Measurements from ENCODE around the gene TCF12.

TCF12 gene

GRCh38 chr15:57035664-57036063 lies 117.2 kb downstream of the TCF12 start:
- Histone ChIP-seq H3K4me3 (ENCODE audit: low read length, poor library complexity, severe bottlenecking) (no peak overlapping the region), H3F3A (ENCODE audit: low read depth) (no peaks in the 10 kb centered on the region), H3K4me2 (ENCODE audit: low read depth, low read length, poor library complexity, severe bottlenecking) (no peak overlapping the region), H3K9ac (ENCODE audit: low read depth, low read length, poor library complexity, severe bottlenecking) (no peak overlapping the region), H3K79me2 (ENCODE audit: insufficient read depth, low read length) (peaks cover 83% of the 10 kb centered on the region), H3K9me2 (replicated peaks; ENCODE audit: low read depth, low read length) (no peaks in the 10 kb centered on the region), H2AFZ (ENCODE audit: low read length) (no peak overlapping the region), H3K4me1 (ENCODE audit: insufficient read depth, low read length, poor library complexity, severe bottlenecking) (peaks cover 25% of the 10 kb centered on the region), H4K20me1 (ENCODE audit: insufficient read depth, low read length, poor library complexity, severe bottlenecking) (peaks cover 37% of the 10 kb centered on the region), H3K9me3 (ENCODE audit: insufficient read depth, low read depth, low read length) (no peaks in the 10 kb centered on the region), H3K36me3 (ENCODE audit: insufficient read depth, low read length) (no peaks in the 10 kb centered on the region), H3K27me3 (ENCODE audit: insufficient read depth, low read length, poor library complexity, severe bottlenecking) (no peaks in the 10 kb centered on the region)
- TF ChIP-seq, protein P1, sequence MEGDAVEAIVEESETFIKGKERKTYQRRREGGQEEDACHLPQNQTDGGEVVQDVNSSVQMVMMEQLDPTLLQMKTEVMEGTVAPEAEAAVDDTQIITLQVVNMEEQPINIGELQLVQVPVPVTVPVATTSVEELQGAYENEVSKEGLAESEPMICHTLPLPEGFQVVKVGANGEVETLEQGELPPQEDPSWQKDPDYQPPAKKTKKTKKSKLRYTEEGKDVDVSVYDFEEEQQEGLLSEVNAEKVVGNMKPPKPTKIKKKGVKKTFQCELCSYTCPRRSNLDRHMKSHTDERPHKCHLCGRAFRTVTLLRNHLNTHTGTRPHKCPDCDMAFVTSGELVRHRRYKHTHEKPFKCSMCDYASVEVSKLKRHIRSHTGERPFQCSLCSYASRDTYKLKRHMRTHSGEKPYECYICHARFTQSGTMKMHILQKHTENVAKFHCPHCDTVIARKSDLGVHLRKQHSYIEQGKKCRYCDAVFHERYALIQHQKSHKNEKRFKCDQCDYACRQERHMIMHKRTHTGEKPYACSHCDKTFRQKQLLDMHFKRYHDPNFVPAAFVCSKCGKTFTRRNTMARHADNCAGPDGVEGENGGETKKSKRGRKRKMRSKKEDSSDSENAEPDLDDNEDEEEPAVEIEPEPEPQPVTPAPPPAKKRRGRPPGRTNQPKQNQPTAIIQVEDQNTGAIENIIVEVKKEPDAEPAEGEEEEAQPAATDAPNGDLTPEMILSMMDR (conservative IDR thresholded peaks at IDR 0.05; ENCODE audit: low read length), result no peak
- no peak for TF ChIP-seq EZH2phosphoT487 (IDR thresholded peaks at IDR 0.05; ENCODE audit: borderline replicate concordance)

GRCh38 chr15:57036352-57036751 lies 117.9 kb downstream of the TCF12 start:
- Histone ChIP-seq H3K4me3 (ENCODE audit: low read length, poor library complexity, severe bottlenecking) (no peak overlapping the region), H3K27me3 (ENCODE audit: insufficient read depth, low read length, poor library complexity, severe bottlenecking) (no peaks in the 10 kb centered on the region), H3K4me1 (ENCODE audit: insufficient read depth, low read length, poor library complexity, severe bottlenecking) (peaks cover 19% of the 10 kb centered on the region), H4K20me1 (ENCODE audit: insufficient read depth, low read length, poor library complexity, severe bottlenecking) (peaks cover 30% of the 10 kb centered on the region), H2AFZ (ENCODE audit: low read length) (no peak overlapping the region), H3F3A (ENCODE audit: low read depth) (no peaks in the 10 kb centered on the region), H3K4me2 (ENCODE audit: low read depth, low read length, poor library complexity, severe bottlenecking) (no peak overlapping the region), H3K79me2 (ENCODE audit: insufficient read depth, low read length) (peaks cover 83% of the 10 kb centered on the region), H3K36me3 (ENCODE audit: insufficient read depth, low read length) (no peaks in the 10 kb centered on the region), H3K9ac (ENCODE audit: low read depth, low read length, poor library complexity, severe bottlenecking) (no peak overlapping the region), H3K9me2 (replicated peaks; ENCODE audit: low read depth, low read length) (no peaks in the 10 kb centered on the region), H3K9me3 (ENCODE audit: insufficient read depth, low read depth, low read length) (no peaks in the 10 kb centered on the region)
- TF ChIP-seq EZH2phosphoT487 (IDR thresholded peaks at IDR 0.05; ENCODE audit: borderline replicate concordance), result no peak
- TF ChIP-seq, protein P1 (conservative IDR thresholded peaks at IDR 0.05; ENCODE audit: low read length), result no peak

DNA sequence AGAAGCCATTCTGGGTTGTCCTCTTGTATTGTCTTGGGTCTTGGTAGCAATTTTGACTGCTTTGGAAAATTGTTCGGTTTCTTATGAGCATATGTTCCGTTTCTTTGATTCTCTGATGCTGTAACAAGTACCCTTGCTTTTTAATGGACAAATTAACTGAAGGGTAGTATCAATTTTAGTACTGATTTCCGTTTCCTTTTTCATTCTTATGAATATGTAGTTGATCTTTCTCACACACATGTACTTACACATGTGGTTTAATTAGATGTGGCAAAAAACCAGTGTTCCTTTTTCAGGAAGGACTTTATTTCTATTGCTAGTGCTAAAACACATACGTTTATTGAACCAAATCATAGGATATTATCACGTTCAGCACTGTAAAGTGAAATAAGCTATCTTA lies 119.1 kb downstream of the TCF12 start:
- Histone ChIP-seq H3K4me1 (ENCODE audit: insufficient read depth, low read length, poor library complexity, severe bottlenecking) (peaks cover 19% of the 10 kb centered on the region), H3K79me2 (ENCODE audit: insufficient read depth, low read length) (peaks cover 83% of the 10 kb centered on the region), H3K36me3 (ENCODE audit: insufficient read depth, low read length) (no peaks in the 10 kb centered on the region), H3K9me3 (ENCODE audit: insufficient read depth, low read depth, low read length) (no peaks in the 10 kb centered on the region), H4K20me1 (ENCODE audit: insufficient read depth, low read length, poor library complexity, severe bottlenecking) (peaks cover 23% of the 10 kb centered on the region), H3K4me3 (ENCODE audit: low read length, poor library complexity, severe bottlenecking) (no peak overlapping the region), H3K4me2 (ENCODE audit: low read depth, low read length, poor library complexity, severe bottlenecking) (no peak overlapping the region), H3F3A (ENCODE audit: low read depth) (no peaks in the 10 kb centered on the region), H3K9ac (ENCODE audit: low read depth, low read length, poor library complexity, severe bottlenecking) (no peak overlapping the region), H3K9me2 (replicated peaks; ENCODE audit: low read depth, low read length) (no peaks in the 10 kb centered on the region), H2AFZ (ENCODE audit: low read length) (no peak overlapping the region), H3K27me3 (ENCODE audit: insufficient read depth, low read length, poor library complexity, severe bottlenecking) (no peaks in the 10 kb centered on the region)
- no peak for TF ChIP-seq EZH2phosphoT487 (IDR thresholded peaks at IDR 0.05; ENCODE audit: borderline replicate concordance)
- TF ChIP-seq, protein P1 (conservative IDR thresholded peaks at IDR 0.05; ENCODE audit: low read length), result no peak
